GM19023 (cell line): ENCODE results near the gene TMEM121.

Source experiments
- ATAC-seq: cut with Tn5 transposase; IDR thresholded peaks from one replicate; pipeline ENCODE4 v1.9.1; 2021; ENCODE audit warnings: mild to moderate bottlenecking, moderate library complexity; ENCODE audit not compliant: unreplicated experiment

Gene TMEM121

DNA sequence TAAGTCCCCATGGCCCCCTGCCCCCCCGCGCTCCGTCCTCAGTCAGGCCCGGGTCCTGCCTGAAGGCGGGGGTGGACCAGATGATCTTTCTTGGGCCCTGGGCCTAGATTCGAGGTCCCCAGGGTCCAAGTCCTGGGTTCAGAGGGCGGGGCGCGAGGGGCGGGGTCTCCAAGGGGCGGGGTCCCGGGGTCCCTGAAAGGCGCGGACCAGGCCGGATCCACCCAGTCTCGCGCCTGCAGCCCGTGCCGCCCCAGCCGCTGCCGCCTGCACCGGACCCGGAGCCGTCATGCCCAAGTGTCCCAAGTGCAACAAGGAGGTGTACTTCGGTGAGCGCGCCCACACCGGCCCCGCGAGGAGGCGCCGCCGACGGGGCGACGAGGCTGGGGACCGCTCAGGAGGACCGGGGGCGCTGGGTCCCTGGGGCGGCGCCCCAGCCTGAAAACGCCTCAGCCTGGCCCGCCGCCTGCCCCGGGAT, 39.4 kb upstream of the TMEM121 start:
- ATAC-seq: no peak

DNA sequence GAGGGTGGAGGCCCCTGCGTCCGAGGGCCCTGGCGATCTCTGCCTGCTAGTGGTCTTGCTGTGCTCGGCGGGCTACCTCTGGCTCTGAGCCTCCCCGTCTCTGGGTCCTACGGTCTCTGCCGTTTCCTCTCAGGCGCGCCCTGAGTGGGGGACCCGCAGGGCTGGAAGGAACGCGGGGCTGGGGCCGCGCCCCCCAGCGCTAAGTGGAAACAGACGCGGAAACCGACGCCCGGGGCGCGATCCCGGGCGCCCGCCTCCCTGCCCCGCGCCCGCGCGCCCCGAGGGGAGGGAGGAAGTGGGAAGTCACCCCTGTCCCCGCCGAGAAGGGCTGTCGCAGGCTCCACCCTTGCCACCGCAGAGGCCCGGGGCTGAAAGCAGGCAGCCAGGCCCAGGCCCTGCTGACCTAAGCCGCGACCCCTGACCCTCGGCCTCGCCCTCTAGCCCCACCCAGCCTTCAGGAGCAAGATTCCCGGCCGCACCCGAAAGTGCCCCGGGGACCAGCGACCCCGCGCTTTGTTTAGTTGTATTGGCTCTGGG, 38.9 kb upstream of the TMEM121 start:
- ATAC-seq: no peak

DNA sequence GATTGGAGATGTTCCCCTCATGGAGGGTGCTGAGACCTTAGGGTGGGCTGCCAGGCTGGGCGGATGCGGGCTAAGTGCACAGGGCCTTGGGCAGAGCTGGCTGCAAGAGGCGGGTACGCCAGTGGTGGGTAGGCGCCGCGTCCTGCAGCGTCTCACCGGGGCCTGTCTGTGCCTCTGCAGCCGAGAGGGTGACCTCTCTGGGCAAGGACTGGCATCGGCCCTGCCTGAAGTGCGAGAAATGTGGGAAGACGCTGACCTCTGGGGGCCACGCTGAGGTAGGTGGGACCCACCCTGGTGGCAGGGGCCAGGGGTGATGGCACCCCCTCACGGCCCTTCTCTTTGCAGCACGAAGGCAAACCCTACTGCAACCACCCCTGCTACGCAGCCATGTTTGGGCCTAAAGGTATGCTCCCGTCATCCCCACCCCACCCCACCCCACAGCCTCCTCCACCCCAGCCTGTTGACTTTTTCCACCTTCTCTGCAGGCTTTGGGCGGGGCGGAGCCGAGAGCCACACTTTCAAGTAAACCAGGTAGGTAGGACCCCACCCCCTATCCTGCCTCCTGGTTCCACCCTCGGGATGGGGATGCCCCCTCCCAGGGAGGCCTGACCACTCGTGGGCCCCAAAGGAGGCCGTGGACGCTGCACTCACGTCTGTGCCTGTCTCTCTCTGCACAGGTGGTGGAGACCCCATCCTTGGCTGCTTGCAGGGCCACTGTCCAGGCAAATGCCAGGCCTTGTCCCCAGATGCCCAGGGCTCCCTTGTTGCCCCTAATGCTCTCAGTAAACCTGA, 38.2 kb upstream of the TMEM121 start:
- ATAC-seq: no peak

DNA sequence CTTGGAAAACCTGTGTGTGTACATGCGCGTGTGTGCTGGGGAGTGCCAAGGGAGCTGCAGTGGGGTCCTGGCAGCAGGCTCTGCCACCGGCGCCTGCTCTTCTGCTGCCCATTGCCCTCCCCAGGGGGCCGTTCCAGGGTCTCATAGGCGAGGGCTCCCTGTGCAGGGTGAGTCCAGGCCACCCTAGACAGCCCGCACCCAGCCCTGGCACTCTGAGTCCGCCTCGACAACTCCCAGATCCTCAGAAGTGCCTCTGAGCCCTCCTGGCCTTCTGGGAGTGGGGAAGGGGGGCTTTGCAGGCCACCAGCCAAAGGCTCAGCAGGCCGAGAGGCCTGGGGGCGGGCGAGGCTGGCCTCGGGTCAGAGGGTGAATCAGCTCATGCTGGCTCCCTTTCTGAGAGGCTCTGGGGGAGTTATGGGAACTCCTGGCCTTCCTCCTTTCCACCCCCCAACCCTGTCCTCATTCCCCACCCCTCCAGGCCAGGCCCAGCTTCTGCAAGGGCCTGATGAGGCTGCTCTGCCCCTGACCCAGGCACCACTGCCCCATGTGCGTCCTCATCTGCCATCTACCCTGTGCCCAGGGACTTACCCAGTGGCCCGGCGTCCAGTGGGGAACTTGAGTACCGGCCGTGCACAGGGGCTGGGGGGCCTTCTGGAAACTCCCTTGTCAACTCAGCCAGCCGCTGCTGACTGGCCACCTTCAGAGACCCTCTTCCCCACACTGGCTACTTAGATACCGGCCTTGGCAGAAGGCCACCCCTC, 37.4 kb upstream of the TMEM121 start:
- no peak for ATAC-seq

DNA sequence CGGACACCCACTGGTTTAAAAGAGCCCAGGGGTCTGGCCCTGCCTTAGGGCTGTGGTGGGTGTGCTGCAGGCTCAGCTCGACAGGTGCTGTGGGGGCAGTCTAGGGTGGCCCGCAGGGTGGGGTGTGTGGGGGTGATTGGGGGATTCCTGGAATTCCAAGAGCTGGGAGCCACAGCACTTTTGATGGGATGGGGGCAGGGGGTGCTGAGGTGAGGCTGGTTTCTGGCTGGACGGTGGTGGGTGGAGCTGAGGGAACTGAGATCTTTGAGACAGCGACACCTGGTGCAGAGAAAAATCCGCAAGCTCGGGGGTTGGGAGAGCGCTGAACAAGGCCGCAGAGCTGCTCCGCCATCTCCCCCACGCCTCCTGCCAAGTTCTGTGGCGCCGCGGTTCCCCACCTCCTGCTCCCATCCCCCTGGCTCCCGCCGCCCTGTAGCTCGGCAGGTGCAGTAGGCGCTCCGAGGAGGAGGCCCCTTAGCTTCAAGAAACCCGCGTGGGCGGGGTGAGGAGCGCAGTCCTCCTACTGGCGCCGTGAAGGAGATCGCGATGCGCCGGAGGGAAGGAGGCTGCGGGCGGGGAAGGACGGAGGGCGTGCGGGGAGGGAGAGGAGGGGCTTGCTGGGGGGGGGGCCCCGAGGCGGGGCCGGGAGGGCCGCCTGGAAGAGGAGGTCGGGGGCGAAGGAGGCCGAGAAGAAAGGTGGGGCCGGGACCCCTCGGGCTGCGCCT, 36.7 kb upstream of the TMEM121 start:
- no peak for ATAC-seq

DNA sequence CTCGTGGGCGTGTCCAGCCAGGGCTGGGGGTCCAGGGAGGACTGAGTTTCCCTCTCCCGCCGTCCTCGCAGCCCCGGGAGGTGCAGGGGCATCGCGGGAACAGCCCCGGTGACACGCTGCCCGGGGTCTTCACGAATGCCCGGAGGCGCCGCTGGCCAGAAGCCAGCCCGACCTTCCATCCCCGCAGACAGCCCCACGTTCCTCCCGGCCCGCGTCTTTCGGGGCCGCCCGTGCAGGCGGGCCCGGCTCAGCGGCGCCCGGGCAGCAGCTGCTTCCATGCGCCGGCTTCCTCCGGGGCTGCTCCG, 36.2 kb upstream of the TMEM121 start:
- ATAC-seq: peak; percentile 0

DNA sequence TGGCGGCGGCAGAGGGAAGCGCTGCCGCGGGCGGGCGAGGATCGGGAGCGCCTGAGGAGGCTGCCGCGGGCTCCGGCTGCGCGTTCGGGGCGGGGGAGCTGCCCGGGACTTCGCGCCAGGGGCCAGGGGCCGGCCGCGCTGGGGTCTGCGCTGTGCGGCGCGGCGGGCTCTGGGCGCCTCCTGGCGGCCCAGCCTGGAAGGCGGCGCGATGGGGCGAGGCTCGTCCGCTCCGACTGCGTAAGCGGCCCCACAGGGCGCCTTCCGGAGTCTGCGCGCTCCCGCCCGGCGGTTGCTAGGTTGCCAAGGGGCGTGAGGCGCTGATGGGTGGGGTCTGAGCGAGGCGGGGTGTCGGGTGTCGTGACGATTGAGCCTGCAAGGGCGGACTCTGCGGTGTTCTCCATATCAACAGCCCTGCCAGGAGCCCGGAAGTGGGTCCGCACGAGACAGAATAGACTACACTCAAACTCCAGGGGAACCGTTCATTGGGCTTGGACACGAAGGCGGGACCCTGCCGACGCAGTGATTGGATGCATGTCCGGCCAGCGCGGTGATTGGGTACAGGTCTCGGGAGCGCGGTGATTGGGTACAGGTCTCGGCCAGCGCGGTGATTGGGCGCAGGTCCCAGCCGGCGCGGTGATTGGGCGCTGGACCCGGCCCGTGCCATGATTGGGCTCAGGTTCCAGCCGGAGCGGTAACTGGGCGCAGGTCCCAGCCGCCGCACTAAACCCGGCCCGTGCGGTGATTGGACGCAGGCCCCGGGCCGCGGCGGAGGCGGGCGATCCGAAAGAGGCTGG, 35.6 kb upstream of the TMEM121 start, which contains the start of gene TEDC1:
Gene TEDC1, plus strand, starts transcription at position 675 of the 794 bp plus-strand sequence. CDS start 130 bp downstream, outside the sequence.
- peak; percentile 70 for ATAC-seq

DNA sequence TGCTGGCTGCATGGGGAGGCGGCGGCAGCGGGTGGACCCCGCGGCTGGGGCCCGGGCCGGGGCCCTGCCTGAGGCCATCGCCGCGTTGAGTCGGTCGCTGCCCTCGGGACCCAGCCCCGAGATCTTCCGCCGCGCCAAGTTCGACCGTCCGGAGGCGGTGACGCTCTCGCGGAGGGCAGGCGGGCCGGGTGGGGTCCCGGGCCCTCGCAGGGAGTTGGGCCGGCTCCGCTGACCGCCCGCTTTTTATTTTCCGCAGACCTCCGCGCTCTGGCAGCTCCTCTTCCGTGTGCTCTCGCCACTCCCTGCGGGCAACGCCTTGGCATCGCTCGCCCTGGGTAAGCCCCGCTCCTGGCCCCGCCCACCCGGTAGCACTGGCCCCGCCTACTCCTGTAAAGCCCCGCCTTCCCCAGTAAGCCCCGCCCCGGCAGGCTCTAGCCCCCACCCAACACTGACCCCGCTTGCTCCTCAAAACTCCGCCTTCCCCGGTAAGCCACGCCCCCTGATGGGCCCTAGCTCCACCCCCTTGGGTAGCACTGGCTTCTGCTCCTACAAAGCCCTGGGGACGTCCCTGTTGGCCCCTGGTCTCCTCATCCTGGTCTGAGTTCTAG, 34.9 kb upstream of the TMEM121 start:
- no peak for ATAC-seq

DNA sequence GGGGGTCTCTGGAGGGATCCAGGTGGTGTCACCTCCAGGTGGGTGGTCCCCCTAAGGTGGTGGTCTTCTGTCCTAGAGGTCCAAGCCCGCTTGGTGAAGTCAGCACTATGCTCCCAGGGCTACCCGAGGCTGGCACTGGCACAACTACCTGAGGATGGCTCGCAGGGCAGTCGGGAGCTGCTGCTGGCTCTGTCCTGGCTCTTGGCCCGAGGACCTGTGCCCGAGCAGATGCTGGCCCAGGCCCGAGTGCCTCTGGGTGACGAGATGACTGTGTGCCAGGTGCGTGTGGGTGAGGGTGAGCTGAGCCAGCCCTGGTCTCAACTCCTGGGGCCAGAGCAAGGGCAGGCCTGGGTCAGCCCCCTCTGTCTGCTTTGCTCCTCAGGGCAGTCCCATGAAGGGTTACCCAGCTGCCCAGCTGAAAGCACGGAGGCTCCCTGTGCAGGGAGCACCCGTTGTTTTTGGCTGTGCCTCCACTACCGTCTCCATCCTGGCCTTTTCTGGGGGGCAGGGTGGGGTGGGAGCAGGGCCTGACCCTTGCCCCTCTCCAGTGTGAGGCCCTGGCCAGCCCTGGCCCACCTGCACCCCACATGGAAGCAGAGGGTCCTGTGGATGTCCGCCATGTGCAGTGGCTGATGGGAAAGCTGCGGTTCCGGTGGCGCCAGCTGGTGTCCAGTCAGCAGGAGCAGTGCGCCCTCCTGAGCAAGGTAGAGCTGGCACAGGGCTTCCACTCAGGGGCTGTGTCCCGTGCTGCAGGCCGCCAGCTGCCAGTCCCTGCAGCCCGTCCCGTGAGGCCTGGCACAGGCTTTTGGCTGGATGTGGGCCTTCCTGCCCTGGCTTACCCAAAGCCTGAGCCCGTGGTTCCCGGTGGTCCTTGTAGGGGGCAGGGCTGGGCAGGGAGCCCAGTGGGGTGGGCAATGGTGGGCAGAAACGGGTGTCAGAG, 34.1 kb upstream of the TMEM121 start:
- ATAC-seq: no peak

DNA sequence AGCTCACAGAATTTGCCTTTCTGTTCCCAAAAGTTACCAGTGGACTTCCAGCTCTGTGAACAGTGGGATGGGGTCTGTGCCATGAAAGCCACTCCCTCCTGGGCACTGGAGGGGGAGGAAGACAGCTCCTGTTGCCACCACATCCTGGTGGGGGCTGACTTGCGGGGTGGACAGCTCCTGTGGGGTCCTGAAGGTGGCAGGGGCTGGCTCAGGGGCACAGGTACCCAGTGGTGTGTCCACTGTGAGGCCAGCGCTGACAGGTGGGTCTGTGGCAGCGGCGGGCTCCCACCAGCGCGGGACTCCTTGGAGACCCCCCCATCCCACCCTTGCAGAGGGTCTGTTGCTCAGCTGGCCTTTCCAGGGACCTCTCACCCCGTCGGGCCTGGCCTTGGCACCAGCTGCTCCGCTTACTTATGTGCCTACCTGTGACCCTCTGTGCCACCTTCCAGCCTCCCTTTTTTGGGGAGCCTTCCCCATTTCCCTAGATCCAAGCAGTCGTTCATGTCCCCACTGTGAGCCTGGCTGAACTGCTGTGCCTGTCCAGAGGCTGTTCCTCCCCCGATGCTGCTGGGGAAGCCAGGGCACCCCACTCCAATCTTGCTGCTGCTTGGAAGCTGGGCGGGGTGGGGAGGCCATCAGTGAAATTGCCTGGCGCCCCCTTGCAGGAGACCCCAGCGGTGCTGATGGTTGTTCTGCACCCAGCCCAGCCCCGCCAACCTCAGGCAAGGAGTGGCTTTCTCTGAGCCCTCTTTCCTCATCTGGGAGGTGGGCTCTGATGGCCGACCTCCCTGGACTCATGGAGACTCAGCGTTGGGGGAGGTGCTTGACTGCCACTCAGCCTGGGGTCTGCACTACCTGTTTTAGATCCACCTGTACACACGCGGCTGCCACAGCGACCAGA, 33.2 kb upstream of the TMEM121 start:
- ATAC-seq: no peak

DNA sequence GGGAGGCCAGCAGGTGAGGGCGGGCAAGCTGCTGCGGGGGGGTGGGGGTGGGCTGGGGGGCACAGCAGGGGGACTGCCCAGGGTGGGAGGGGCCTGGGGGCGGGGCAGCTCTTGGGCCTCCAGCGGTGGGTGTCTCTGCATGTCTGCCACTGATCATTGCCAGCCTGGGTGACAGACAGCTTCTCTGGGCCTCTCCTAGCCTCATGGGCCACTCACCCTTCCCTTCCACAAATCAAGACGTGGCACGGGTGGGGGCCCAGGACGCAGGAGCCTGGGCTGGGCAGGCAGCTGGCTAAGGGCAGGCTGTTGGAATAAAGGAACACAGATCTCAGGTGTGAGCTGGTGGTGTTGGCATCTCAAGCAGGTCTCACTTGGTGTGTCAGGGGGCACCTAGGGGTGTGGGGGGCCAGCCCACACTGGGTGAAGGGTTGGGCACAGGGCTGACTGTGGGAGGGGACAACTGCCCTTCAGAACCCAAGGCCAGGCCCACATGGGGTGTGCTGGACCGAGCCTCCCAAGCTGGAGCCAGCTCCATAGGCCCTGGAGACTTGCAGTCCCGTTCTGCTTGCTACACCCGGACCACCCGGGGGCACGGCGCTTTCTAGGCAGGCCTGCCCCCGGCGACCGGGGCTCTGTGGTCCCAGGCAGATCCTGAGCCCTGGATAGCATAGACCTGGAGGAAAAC, 32.3 kb upstream of the TMEM121 start:
- ATAC-seq: no peak

DNA sequence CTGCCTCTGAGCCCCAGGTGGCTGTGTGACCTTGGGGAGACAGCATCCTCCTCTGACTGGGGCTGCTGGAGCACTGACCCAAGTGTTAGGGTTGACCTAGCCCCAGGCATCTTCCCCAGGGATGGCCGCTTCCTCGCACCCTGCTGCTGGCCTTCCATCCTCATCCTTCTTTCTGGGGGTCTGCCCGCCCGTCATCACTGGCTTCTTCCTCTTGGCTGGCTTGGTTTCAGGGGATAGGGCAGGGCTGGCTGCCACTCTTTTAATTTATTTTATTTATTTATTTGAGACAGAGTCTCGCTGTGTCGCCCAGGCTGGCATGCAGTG, 31.8 kb upstream of the TMEM121 start:
- no peak for ATAC-seq

DNA sequence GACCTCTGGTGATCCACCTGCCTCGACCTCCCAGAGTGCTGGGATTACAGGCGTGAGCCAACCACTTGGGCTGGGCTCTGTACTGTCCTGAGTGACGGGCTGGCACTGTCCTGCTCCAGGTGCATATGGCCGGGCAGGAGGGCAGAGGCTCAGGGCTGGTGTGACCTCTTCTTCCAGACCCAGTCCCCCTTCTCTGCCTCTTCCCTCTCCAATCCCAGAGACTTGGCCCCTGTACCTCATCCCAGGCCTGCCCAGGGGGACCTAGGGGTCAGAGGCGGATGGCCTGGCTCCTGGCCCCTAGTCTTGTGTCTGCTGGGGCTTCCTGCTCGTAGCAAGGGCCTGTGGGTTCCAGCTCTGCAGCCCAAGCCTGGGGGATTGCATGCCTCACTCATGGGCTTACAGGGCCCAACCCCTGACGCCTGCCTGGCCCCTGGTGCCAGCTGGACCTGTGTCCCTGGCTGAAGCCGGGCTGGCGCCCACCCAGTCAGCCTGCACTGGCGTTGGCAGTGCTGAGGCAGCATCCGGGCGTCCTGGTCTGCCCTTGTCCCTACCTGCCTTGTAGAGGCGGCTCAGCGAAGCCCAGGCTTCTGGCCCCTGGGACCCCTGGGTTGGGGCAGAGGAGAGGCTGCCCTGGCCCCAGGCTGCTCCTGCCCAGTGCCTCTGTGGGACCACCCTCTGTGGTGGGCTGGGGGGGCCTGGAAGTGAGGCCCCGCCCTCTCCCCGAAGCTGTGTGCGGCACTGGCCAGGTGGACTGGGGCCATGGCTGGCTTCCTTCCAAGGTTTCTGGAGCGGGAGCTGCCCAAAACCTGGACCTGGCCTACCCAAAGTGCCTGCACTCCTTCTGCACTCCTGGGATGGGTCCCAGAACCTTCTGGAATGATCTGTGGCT, 31.0 kb upstream of the TMEM121 start:
- ATAC-seq: no peak

DNA sequence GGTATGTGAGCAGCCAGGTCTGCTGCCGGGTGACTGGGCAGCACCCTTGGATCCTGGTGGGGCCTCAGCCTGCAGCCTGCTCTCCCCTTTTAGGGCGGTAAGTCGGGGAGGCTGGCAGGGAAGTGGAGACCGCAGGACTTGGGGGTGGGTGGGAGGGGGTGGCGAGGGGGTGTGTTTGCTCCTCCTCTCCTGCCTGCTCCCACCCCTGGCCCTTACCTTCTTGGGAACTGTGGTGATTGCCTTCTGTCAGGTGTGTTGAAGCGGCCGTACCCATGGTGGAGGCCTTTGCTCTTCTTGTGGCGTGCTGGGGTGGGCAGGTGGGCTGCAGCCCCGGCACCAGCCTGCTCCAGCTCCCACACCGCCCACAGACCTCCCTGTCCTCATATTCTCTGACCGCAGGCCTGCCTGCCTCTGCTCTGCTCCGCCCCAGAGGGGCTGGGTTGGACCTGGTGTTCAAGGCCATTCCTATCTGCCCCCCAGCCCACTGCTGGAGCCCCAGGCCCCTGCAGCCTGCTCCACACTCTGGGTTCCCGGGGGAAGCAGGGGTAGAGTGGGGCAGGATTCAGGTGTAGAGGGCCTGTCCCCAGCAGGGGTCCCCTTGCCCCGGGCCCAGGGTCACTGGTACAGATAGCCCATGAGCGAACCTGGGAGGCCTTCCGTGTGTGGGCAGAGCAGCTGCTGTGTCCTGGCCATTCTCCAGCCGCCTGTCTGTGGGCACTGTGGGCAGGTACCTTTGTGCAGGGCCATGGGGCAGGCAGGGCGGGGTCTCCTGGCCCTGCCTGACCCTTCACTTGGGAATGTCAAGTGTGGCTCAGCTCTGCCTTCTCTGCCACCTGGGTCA, 30.2 kb upstream of the TMEM121 start:
- no peak for ATAC-seq

DNA sequence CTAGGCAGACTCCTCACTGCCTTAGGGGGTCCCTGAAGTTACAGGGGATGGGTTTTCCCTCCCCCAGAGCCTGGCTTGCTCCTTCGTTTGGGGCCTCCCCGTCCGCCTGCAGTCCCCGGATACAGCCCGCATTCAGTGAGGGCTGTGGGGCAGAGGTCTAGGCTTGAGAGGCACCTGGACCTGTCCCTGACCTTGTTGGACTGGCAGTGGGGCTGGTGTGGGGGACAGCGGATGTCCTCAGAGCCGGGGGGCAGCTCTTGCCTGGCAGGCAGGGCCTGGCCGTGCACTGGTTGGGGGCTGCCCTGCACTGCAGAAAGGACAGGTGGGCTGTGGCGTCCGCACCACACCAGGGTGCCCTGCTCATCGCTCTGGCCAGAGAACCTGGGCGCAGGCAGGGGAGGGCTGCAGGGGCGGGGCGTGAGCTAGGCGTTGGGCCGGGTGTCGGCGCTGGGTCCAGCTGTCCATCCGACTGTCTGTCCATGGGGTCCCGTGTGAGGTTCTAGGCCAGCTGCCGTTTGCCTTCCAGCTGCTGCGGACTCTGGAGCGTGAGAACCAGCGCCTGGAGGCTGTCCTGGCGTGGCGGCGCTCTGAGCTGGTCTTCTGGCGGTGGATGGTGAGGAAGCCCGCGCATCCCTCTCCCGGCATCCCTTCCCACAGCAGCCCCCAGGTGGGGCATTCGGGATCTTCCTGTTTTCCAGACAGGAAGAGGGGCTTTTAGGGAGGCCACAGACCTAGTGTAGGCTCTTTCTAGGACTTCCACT, 29.4 kb upstream of the TMEM121 start:
- no peak for ATAC-seq
